GM12878 (cell line): ENCODE data around the gene MBNL1.

Experiments used
- CBX5 ChIP-seq: sonication (generic); IDR thresholded peaks from 2 replicates; pipeline ENCODE4 v1.6.1; 2016; ENCODE audit warnings: low read depth, moderate library complexity, mild to moderate bottlenecking, inconsistent platforms
- EGR1 ChIP-seq, 2 experiments: IDR thresholded peaks; 1 replicate in 1 of 2; 2 replicates in 1 of 2; pipeline ENCODE4 v1.6.1; 2011 to 2012; ENCODE audit warnings: low read depth in 2 of 2, low read length in 2 of 2, borderline replicate concordance in 1 of 2, mild to moderate bottlenecking in 1 of 2, moderate library complexity in 1 of 2
- EP300 ChIP-seq, 2 experiments: fragments of 150-350 bp in 1 of 2; IDR thresholded peaks; 2 replicates each; pipeline ENCODE4 v1.6.1; 2011 to 2012; ENCODE audit warnings: low read depth in 2 of 2, low read length in 2 of 2, borderline replicate concordance in 1 of 2, improper control_type of control experiment in 1 of 2, inconsistent platforms in 1 of 2; ENCODE audit not compliant: control insufficient read depth in 1 of 2
- HDAC6 ChIP-seq: fragments of 200-600 bp; sonication (generic); IDR thresholded peaks from one replicate; pipeline ENCODE4 v1.8.0; 2017; ENCODE audit warnings: antibody characterized with exemption; ENCODE audit not compliant: unreplicated experiment
- HDGF ChIP-seq: fragments of 450-650 bp; IDR thresholded peaks from 2 replicates; pipeline ENCODE4 v1.6.1; 2016; ENCODE audit warnings: antibody characterized with exemption
- JUND ChIP-seq: IDR thresholded peaks from 2 replicates; pipeline ENCODE4 v1.6.1; 2012; ENCODE audit warnings: low read depth, mild to moderate bottlenecking, low read length, improper control_type of control experiment, moderate library complexity
- NR2F1 ChIP-seq: fragments of 450-650 bp; conservative IDR thresholded peaks from 2 replicates; pipeline ENCODE4 v1.6.1; 2017; ENCODE audit warnings: mild to moderate bottlenecking
- POLR2A ChIP-seq: IDR thresholded peaks from 2 replicates; pipeline ENCODE4 v1.6.1; 2011; ENCODE audit warnings: low read depth, mild to moderate bottlenecking, low read length
- SMAD5 ChIP-seq: IDR thresholded peaks from 2 replicates; pipeline ENCODE4 v1.6.1; 2016; ENCODE audit warnings: antibody characterized with exemption, low read depth
- TF ChIP-seq, protein P1 (sequence below): fragments of 450-650 bp; IDR thresholded peaks from 2 replicates; pipeline ENCODE4 v1.6.1; 2017; ENCODE audit warnings: mild to moderate bottlenecking, low read depth, inconsistent platforms; ENCODE audit not compliant: poor library complexity, severe bottlenecking
- TF ChIP-seq, protein P2 (sequence below): fragments of 450-650 bp; formaldehyde crosslinking; IDR thresholded peaks from 2 replicates; pipeline ENCODE4 v1.5.0; 2022; ENCODE audit warnings: mild to moderate bottlenecking, missing genetic modification characterization

DNA sequence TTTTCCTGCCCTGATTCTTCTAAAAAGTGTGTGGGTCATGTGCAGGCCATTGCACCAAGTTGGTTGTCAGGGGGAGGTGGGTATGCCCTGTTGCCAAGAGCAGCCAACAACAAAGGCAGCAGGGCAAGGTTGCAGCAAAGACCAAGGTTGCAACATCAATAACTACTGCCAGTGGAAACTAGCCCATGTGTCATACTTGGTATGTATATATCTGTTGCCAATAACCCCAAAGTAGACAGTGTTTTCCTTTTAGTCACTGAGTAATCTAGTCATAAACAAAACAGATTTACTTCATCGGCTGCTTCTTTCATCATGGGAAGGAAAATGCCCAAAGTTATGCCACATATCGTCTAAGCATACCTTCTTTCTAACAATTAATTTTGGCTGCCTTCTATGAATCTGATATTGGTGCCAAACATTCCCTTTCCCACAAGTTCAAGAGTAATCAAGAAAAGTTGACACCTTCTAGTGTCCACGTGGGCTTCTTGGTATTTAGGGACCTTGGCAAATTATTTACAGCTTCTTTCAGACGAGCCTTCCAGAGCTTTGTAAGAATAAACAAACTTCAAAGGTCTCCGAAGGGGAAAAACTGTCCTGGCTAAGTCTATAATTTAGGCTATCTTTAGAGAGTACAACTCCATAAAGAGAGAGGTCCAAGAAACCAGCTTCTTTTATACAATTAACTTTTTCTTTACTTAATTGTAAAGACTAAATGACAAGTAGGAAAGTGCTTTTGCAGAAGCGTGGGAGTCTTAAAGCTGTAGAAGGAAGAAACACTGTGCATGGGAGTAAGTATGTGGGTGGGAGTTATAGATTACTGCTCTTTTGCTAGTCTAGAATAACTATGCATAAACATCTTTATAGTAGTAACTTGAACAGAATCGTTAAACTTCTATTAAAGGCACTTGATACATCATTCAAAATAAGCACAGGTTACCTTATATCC is 10.0 kb upstream of the MBNL1 start:
- no peak for TF ChIP-seq JUND
- TF ChIP-seq SMAD5: no peak
- TF ChIP-seq NR2F1: no peak
- no peak for TF ChIP-seq EGR1 (IDR thresholded peaks at IDR 0.05; ENCODE audit: borderline replicate concordance in 1 of 2, low read depth in 2 of 2, low read length in 2 of 2)
- no peak for TF ChIP-seq POLR2A
- TF ChIP-seq HDGF: no peak
- no peak for TF ChIP-seq EP300 (IDR thresholded peaks at IDR 0.05; ENCODE audit: borderline replicate concordance in 1 of 2, control insufficient read depth in 1 of 2, low read depth in 2 of 2, low read length in 2 of 2)
- TF ChIP-seq HDAC6: no peak
- TF ChIP-seq, protein P1, sequence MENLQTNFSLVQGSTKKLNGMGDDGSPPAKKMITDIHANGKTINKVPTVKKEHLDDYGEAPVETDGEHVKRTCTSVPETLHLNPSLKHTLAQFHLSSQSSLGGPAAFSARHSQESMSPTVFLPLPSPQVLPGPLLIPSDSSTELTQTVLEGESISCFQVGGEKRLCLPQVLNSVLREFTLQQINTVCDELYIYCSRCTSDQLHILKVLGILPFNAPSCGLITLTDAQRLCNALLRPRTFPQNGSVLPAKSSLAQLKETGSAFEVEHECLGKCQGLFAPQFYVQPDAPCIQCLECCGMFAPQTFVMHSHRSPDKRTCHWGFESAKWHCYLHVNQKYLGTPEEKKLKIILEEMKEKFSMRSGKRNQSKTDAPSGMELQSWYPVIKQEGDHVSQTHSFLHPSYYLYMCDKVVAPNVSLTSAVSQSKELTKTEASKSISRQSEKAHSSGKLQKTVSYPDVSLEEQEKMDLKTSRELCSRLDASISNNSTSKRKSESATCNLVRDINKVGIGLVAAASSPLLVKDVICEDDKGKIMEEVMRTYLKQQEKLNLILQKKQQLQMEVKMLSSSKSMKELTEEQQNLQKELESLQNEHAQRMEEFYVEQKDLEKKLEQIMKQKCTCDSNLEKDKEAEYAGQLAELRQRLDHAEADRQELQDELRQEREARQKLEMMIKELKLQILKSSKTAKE: no peak
- TF ChIP-seq, protein P2, sequence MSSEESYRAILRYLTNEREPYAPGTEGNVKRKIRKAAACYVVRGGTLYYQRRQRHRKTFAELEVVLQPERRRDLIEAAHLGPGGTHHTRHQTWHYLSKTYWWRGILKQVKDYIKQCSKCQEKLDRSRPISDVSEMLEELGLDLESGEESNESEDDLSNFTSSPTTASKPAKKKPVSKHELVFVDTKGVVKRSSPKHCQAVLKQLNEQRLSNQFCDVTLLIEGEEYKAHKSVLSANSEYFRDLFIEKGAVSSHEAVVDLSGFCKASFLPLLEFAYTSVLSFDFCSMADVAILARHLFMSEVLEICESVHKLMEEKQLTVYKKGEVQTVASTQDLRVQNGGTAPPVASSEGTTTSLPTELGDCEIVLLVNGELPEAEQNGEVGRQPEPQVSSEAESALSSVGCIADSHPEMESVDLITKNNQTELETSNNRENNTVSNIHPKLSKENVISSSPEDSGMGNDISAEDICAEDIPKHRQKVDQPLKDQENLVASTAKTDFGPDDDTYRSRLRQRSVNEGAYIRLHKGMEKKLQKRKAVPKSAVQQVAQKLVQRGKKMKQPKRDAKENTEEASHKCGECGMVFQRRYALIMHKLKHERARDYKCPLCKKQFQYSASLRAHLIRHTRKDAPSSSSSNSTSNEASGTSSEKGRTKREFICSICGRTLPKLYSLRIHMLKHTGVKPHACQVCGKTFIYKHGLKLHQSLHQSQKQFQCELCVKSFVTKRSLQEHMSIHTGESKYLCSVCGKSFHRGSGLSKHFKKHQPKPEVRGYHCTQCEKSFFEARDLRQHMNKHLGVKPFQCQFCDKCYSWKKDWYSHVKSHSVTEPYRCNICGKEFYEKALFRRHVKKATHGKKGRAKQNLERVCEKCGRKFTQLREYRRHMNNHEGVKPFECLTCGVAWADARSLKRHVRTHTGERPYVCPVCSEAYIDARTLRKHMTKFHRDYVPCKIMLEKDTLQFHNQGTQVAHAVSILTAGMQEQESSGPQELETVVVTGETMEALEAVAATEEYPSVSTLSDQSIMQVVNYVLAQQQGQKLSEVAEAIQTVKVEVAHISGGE (CRISPR knock-in tag): no peak
- no peak for TF ChIP-seq CBX5
